ENCODE measurements around the gene TMCO4. TPM values are rescaled to one million over a fixed set of nuclear protein-coding genes. Genes with fewer than 3 reads are reported as not detected.
"Not testable (repeated sequence)": the region's sequence is repeated elsewhere in the genome, so short reads cannot be mapped to it uniquely, and the experiment has no call there.

The TMCO4 gene
- total RNA-seq = 12.1 and 12.6 TPM in 2 replicates

GRCh38 chr1:19799230-19800075 lies at the start of gene TMCO4:
TSS of gene TMCO4 (minus strand) at chr1:19799916. CDS start at chr1:19780758, 19,158 bp downstream.
- Mint-ChIP-seq H3K27ac (peak within 1 kb of the TSS; percentile 93), H3K4me3 (peak within 1 kb of the TSS; percentile 83), H3K27me3 (peaks cover 7% of the 10 kb centered on the region), H3K4me1 (peaks cover 18% of the 10 kb centered on the region), H3K36me3 (ENCODE audit: low read depth) (peaks cover 7% of the 10 kb centered on the region), H3K9me3 (no peaks in the 10 kb centered on the region)
- peak; percentile 89 for DNase-seq
- intact Hi-C loops (cut with micrococcal nuclease) = loop anchor here (10.0 kb wide), 1 partner anchor 85 kb away; no protein-coding TSS in a partner anchor

- intact Hi-C loops (cut with micrococcal nuclease); H3K9me3 Mint-ChIP-seq; H3K27ac Mint-ChIP-seq; DNase-seq; H3K4me1 Mint-ChIP-seq; H3K4me3 Mint-ChIP-seq; H3K36me3 Mint-ChIP-seq (ENCODE audit: low read depth): not testable (repeated sequence)
- peaks cover 21% of the 10 kb centered on the region for H3K27me3 Mint-ChIP-seq
Observed at GRCh38 chr1:19849307-19849706, 49.6 kb upstream of the TMCO4 start.

DNA sequence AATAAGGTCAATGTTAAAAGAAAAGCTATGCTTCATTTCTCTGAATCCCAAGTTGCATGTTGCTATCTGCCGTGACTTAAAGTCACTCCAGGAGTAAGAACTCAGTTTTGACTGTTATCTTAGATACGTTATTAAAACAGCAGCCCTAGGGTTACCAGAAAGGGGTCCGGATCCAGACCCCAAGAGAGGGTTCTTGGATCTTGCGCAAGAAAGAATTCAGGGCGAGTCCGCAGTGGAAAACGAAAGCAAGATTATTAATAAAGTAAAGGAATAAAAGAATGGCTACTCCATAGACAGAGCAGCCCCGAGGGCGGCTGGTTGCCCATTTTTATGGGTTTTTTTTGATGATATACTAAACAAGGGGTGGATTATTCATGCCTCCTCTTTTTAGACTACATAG lies 47.6 kb upstream of the TMCO4 start:
- H3K27ac Mint-ChIP-seq; DNase-seq; H3K9me3 Mint-ChIP-seq; H3K4me1 Mint-ChIP-seq; intact Hi-C loops (cut with micrococcal nuclease); H3K4me3 Mint-ChIP-seq; H3K36me3 Mint-ChIP-seq (ENCODE audit: low read depth): not testable (repeated sequence)
- peaks cover 21% of the 10 kb centered on the region for H3K27me3 Mint-ChIP-seq

- H3K27me3 Mint-ChIP-seq = peaks cover 21% of the 10 kb centered on the region
- no peak overlapping the region for H3K4me3 Mint-ChIP-seq
- intact Hi-C loops (cut with micrococcal nuclease) = no loop called here
- H3K4me1 Mint-ChIP-seq = peaks cover 2% of the 10 kb centered on the region
- no peak overlapping the region for H3K27ac Mint-ChIP-seq
- no peak for DNase-seq
- H3K9me3 Mint-ChIP-seq = no peaks in the 10 kb centered on the region
- no peaks in the 10 kb centered on the region for H3K36me3 Mint-ChIP-seq (ENCODE audit: low read depth)
Observed at GRCh38 chr1:19846338-19846737, 46.6 kb upstream of the TMCO4 start.

DNA sequence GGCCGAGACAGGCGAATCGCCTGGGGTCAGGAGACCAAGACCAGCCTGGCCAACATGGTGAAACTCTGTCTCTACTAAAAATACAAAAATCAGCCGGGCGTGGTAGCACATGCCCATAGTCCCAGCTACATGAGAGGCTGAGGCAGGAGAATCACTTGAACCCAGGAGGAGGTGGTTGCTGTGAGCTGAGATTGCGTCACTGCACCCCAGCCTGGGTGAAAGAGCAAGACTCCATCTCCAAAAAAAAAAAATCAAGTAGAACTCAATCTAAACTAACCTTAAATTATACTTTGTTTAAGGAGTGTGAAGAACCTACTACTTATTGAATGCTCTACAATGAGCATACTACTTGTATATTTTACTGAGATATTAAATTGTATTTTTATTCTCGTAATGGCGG lies 45.8 kb upstream of the TMCO4 start:
- H3K36me3 Mint-ChIP-seq (ENCODE audit: low read depth) = no peaks in the 10 kb centered on the region
- no peak for DNase-seq
- no peaks in the 10 kb centered on the region for H3K9me3 Mint-ChIP-seq
- H3K27ac Mint-ChIP-seq = no peak overlapping the region
- H3K4me3 Mint-ChIP-seq = no peak overlapping the region
- no peaks in the 10 kb centered on the region for H3K4me1 Mint-ChIP-seq
- H3K27me3 Mint-ChIP-seq = peaks cover 19% of the 10 kb centered on the region
- intact Hi-C loops (cut with micrococcal nuclease) = no loop called here

DNA sequence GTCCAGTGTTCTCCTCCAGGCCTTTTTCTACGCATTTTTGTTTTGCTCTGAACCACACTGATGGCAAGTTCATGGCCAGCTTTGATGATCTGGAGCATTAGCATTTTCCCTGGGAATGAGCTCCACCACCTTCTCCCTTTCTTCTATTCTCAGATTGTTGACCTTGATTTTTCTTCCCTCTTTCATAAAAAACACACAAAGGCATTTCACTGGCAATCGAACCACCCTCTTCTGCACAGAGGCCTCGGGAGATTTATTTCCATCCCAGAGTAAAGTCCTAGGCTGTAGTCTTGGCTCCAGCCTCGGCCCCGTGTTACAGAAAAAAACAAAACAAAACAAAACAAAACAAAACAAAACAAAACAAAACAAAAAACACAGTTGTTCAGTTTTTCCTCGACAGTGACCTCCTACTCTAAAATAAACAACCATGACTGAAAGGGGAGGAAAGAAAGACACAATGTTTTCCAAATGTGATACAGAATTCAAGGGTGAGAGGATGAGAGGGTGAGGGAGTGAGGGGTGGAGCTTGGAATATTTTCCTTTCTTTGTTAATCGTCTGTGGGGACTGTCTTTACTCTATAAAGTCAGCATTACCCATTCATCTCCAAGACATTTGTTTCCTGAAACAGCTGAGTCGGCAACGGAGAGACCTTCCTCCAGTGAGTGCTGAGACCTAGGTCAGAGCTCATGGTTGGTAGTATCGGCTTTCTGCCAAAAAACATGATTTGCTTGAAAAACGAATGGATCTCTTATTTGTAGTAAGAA lies 45.2 kb upstream of the TMCO4 start:
- Mint-ChIP-seq H3K4me1 (no peaks in the 10 kb centered on the region), H3K36me3 (ENCODE audit: low read depth) (no peaks in the 10 kb centered on the region), H3K27ac (no peak overlapping the region), H3K4me3 (no peak overlapping the region), H3K9me3 (no peaks in the 10 kb centered on the region), H3K27me3 (peaks cover 19% of the 10 kb centered on the region)
- no peak for DNase-seq
- intact Hi-C loops (cut with micrococcal nuclease) = no loop called here

GRCh38 chr1:19840228-19840627 lies 40.5 kb upstream of the TMCO4 start:
- Mint-ChIP-seq H3K4me3 (no peak overlapping the region), H3K9me3 (peaks cover 3% of the 10 kb centered on the region), H3K27ac (no peak overlapping the region), H3K4me1 (no peaks in the 10 kb centered on the region), H3K27me3 (peaks cover 11% of the 10 kb centered on the region), H3K36me3 (ENCODE audit: low read depth) (no peaks in the 10 kb centered on the region)
- DNase-seq = no peak
- intact Hi-C loops (cut with micrococcal nuclease) = no loop called here

GRCh38 chr1:19837866-19838265 lies 38.1 kb upstream of the TMCO4 start:
- Mint-ChIP-seq H3K9me3 (peaks cover 3% of the 10 kb centered on the region), H3K4me1 (no peaks in the 10 kb centered on the region), H3K4me3 (no peak overlapping the region), H3K36me3 (ENCODE audit: low read depth) (no peaks in the 10 kb centered on the region), H3K27ac (no peak overlapping the region), H3K27me3 (peaks cover 5% of the 10 kb centered on the region)
- intact Hi-C loops (cut with micrococcal nuclease) = no loop called here
- no peak for DNase-seq

GRCh38 chr1:19835578-19835977 lies 35.9 kb upstream of the TMCO4 start:
- no peaks in the 10 kb centered on the region for H3K36me3 Mint-ChIP-seq (ENCODE audit: low read depth)
- no peak overlapping the region for H3K4me3 Mint-ChIP-seq
- no peak overlapping the region for H3K27ac Mint-ChIP-seq
- intact Hi-C loops (cut with micrococcal nuclease) = no loop called here
- no peaks in the 10 kb centered on the region for H3K4me1 Mint-ChIP-seq
- DNase-seq = no peak
- H3K27me3 Mint-ChIP-seq = peaks cover 10% of the 10 kb centered on the region
- peaks cover 13% of the 10 kb centered on the region for H3K9me3 Mint-ChIP-seq

DNA sequence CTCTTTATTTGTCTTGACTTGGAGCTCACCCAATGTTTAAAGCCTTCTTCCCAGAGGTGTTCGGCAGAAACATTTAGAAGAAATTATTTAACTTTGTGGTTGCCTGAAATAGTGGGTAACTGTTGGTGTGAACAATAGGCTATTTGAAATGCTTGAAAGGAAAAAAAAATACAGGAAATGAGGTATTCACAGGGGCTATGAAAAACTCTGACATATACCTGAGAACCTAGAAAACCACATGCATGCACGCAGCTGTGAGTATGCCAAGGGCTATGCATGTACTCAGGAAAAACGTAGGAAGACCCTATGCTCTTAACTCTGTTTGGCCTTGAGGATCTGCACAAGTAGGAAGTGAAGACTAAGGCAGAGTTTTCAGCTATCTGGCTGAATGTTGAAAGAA lies 31.7 kb upstream of the TMCO4 start:
- no peak overlapping the region for H3K27ac Mint-ChIP-seq
- H3K4me1 Mint-ChIP-seq = no peaks in the 10 kb centered on the region
- intact Hi-C loops (cut with micrococcal nuclease) = no loop called here
- H3K27me3 Mint-ChIP-seq = peaks cover 13% of the 10 kb centered on the region
- no peak overlapping the region for H3K4me3 Mint-ChIP-seq
- peaks cover 12% of the 10 kb centered on the region for H3K9me3 Mint-ChIP-seq
- no peaks in the 10 kb centered on the region for H3K36me3 Mint-ChIP-seq (ENCODE audit: low read depth)
- DNase-seq = no peak

DNA sequence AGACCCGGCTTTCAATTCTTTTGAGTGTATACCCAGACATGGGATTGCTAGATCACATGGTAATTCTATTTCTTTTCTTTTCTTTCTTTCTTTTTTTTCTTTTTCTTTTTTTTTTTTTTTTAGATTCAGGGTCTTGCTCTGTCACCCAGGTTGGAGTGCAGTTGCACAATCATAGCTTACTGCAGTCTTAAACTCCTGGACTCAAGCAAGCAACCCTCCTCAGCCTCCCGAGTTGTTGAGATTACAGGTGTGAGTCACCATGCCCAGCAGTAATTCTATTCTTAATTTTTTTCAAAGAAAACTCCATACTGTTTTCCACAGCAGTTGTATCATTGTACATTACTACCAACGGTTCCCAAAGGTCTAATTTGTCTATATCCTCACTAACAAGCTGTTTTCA lies 28.8 kb upstream of the TMCO4 start:
- intact Hi-C loops (cut with micrococcal nuclease) = no loop called here
- H3K27me3 Mint-ChIP-seq = peaks cover 11% of the 10 kb centered on the region
- no peak overlapping the region for H3K27ac Mint-ChIP-seq
- peaks cover 15% of the 10 kb centered on the region for H3K9me3 Mint-ChIP-seq
- H3K36me3 Mint-ChIP-seq (ENCODE audit: low read depth) = no peaks in the 10 kb centered on the region
- H3K4me1 Mint-ChIP-seq = peaks cover 4% of the 10 kb centered on the region
- no peak for DNase-seq
- no peak overlapping the region for H3K4me3 Mint-ChIP-seq

GRCh38 chr1:19825298-19825697 lies 25.6 kb upstream of the TMCO4 start:
- Mint-ChIP-seq H3K27me3 (peaks cover 13% of the 10 kb centered on the region), H3K4me3 (no peak overlapping the region), H3K27ac (no peak overlapping the region), H3K4me1 (peaks cover 4% of the 10 kb centered on the region), H3K9me3 (peaks cover 3% of the 10 kb centered on the region), H3K36me3 (ENCODE audit: low read depth) (no peaks in the 10 kb centered on the region)
- intact Hi-C loops (cut with micrococcal nuclease) = no loop called here
- no peak for DNase-seq

DNA sequence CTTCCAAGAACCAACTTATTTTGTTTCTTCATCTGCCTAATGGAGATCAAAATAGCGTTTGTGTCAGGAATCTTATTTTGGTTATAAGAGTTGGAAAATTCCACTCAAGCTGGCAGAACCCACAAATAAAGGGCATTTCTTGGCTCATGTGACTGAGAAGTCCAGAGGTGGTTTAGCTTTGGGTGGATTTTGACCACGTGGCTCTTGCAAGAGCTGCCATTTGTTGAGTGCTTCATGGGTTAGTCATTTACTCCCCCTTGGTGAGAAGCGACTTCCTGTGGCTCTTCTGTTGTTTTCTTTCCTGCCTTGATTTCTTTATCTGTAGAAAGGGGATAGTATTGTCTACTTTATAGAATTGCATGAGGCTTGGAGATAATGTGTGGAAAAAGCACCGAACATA lies 24.8 kb upstream of the TMCO4 start:
- intact Hi-C loops (cut with micrococcal nuclease) = no loop called here
- no peak overlapping the region for H3K27ac Mint-ChIP-seq
- H3K36me3 Mint-ChIP-seq (ENCODE audit: low read depth) = no peaks in the 10 kb centered on the region
- no peak overlapping the region for H3K4me3 Mint-ChIP-seq
- no peak for DNase-seq
- peaks cover 10% of the 10 kb centered on the region for H3K27me3 Mint-ChIP-seq
- peaks cover 4% of the 10 kb centered on the region for H3K4me1 Mint-ChIP-seq
- H3K9me3 Mint-ChIP-seq = peaks cover 3% of the 10 kb centered on the region

DNA sequence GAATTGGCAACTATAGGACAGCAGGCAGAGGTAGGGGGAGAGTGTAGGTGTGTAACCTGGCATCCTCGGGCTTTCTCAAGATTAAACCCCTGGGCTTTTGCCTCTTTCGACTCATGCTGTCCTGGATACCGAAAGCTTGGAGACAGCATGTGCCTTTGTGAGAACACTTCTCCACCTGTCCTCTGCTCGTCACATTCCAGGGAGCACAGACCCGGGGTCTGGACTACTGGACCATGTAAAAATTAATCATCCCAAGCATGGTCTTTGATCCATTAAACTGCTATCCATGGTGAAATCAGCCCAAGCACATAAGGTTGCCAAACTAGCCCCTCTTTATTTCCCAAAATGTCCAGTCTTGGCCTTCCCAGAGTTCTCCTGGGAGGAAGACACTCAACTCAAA lies 24.3 kb upstream of the TMCO4 start:
- peaks cover 4% of the 10 kb centered on the region for H3K4me1 Mint-ChIP-seq
- H3K27ac Mint-ChIP-seq = no peak overlapping the region
- peaks cover 10% of the 10 kb centered on the region for H3K27me3 Mint-ChIP-seq
- peaks cover 3% of the 10 kb centered on the region for H3K9me3 Mint-ChIP-seq
- H3K4me3 Mint-ChIP-seq = no peak overlapping the region
- intact Hi-C loops (cut with micrococcal nuclease) = no loop called here
- no peaks in the 10 kb centered on the region for H3K36me3 Mint-ChIP-seq (ENCODE audit: low read depth)
- DNase-seq = no peak
